Measurements from ENCODE around the gene TIMP2. TPM values are rescaled to one million over a fixed set of nuclear protein-coding genes. Genes with fewer than 3 reads are reported as not detected.

Gene TIMP2
- total RNA-seq, 1 donor from 2014 or later: 1,096 TPM

DNA sequence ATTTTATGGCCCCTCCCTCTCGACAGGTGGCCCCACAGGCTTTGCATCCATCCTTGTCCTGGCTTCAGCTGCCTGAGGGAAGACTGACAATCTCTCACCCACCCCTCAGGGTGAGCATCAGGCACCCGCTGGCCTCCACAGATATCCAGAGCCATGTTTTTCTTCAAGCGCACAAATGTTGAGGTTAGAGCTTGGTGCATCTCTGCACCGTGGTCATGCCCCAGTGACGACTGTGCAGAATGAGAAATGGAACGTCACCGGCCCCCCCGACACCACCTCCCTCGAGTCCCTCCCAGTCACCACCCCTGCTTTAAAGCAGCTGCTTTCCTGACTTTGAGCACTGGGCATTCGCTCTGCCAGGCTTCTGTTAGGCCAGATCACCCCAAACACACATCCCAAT is 19.8 kb upstream of the TIMP2 start:
- Mint-ChIP-seq H3K36me3 (ENCODE audit: unreplicated experiment) (no peaks in the 10 kb centered on the region), H3K4me3 (ENCODE audit: unreplicated experiment) (no peak overlapping the region), H3K27ac (ENCODE audit: unreplicated experiment) (no peak overlapping the region), H3K4me1 (ENCODE audit: unreplicated experiment) (peaks cover 14% of the 10 kb centered on the region), H3K9me3 (ENCODE audit: unreplicated experiment) (no peaks in the 10 kb centered on the region), H3K27me3 (ENCODE audit: unreplicated experiment) (no peaks in the 10 kb centered on the region)
- no peak for DNase-seq (ENCODE audit: extremely low spot score, unreplicated experiment)
- TF ChIP-seq, protein P1, sequence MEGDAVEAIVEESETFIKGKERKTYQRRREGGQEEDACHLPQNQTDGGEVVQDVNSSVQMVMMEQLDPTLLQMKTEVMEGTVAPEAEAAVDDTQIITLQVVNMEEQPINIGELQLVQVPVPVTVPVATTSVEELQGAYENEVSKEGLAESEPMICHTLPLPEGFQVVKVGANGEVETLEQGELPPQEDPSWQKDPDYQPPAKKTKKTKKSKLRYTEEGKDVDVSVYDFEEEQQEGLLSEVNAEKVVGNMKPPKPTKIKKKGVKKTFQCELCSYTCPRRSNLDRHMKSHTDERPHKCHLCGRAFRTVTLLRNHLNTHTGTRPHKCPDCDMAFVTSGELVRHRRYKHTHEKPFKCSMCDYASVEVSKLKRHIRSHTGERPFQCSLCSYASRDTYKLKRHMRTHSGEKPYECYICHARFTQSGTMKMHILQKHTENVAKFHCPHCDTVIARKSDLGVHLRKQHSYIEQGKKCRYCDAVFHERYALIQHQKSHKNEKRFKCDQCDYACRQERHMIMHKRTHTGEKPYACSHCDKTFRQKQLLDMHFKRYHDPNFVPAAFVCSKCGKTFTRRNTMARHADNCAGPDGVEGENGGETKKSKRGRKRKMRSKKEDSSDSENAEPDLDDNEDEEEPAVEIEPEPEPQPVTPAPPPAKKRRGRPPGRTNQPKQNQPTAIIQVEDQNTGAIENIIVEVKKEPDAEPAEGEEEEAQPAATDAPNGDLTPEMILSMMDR (IDR thresholded peaks at IDR 0.05): no peak

DNA sequence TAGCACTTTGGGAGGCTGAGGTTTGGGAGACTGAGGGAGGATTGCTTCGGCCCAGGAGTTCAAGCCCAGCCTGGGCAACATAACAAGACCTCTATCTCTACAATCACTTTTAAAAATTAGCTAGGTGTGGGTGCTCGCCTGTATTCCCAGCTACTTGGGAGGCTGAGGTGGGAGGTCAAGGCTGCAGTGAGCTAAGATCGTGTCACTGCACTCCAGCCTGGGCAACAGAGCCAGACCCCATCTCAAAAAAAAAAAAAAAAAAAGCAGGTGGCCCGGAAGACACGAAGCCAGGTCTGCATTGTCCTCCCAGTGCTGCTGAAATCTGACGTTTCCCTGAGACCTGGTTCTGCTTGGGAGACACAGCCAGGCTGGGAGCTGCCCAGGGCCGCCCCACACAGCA is 18.8 kb upstream of the TIMP2 start:
- no peaks in the 10 kb centered on the region for H3K36me3 Mint-ChIP-seq (ENCODE audit: unreplicated experiment)
- H3K27me3 Mint-ChIP-seq (ENCODE audit: unreplicated experiment): no peaks in the 10 kb centered on the region
- TF ChIP-seq, protein P1 (IDR thresholded peaks at IDR 0.05): no peak
- H3K27ac Mint-ChIP-seq (ENCODE audit: unreplicated experiment): no peak overlapping the region
- H3K4me1 Mint-ChIP-seq (ENCODE audit: unreplicated experiment): peaks cover 23% of the 10 kb centered on the region
- DNase-seq (ENCODE audit: extremely low spot score, unreplicated experiment): no peak
- no peak overlapping the region for H3K4me3 Mint-ChIP-seq (ENCODE audit: unreplicated experiment)
- H3K9me3 Mint-ChIP-seq (ENCODE audit: unreplicated experiment): no peaks in the 10 kb centered on the region

DNA sequence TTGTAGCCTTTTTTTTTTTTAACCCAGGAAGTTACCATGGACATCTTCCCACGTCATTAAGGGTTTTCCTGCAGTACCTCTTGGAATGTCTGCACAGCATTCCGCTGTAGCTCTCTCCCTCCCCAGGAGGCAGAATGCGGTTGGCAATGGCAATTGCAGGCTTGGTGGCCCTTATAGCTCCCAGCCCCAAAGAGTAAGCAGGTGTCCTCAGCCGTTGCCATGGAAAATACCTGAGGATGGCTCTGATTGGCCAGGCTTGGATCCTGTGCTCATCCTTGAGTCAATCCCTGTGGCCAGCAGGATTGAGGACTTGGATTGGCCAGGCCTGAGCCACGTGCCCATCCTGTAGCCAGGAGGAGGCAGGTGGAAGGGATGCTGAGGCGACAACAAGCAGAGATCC is 15.5 kb upstream of the TIMP2 start:
- Mint-ChIP-seq H3K36me3 (ENCODE audit: unreplicated experiment) (no peaks in the 10 kb centered on the region), H3K27ac (ENCODE audit: unreplicated experiment) (peak overlapping the region; percentile 83), H3K4me3 (ENCODE audit: unreplicated experiment) (no peak overlapping the region), H3K9me3 (ENCODE audit: unreplicated experiment) (no peaks in the 10 kb centered on the region), H3K4me1 (ENCODE audit: unreplicated experiment) (peaks cover 44% of the 10 kb centered on the region), H3K27me3 (ENCODE audit: unreplicated experiment) (no peaks in the 10 kb centered on the region)
- DNase-seq (ENCODE audit: extremely low spot score, unreplicated experiment): no peak
- TF ChIP-seq, protein P1 (IDR thresholded peaks at IDR 0.05): no peak

DNA sequence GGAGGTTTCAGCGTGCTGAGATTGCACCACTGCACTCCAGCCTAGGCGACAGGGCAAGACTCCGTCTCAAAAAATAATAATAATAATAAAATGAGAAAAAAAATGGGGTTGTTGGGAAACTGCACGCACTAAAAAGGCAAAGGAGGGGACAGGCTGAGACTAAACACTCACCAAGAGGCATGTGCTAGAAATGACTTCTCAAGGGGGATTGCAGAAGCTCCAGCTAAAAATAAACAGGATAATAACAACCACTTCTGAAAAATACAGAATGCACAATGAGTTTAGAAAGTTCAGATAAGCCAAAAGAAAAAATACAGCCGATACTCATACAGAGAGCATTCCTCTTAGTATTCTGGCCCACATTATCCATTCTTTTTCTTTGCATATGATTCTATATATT is 15.1 kb upstream of the TIMP2 start:
- Mint-ChIP-seq H3K4me3 (ENCODE audit: unreplicated experiment) (no peak overlapping the region), H3K27ac (ENCODE audit: unreplicated experiment) (peak overlapping the region; percentile 83)
- TF ChIP-seq, protein P1 (IDR thresholded peaks at IDR 0.05): no peak

DNA sequence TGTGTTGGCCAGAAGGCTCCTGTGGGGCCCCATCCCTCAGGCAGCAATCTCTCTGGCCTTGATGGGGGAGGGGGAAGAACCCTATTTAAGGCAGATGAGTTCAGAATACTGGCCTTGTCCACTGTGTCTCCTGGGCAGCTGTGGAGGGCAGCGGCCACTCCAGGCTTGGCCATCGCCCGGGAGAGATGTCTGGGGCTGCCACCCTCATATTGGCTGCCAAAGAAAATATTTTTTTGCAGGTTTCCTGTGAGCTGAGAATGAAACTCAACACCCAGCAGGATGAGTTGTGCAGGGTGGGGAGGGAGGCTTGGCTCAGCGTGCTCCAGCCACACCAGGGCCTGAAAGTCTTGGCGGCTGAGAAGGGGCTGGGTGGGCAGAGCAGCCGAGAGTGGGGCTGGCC is 14.4 kb upstream of the TIMP2 start:
- Mint-ChIP-seq H3K4me3 (ENCODE audit: unreplicated experiment) (no peak overlapping the region), H3K9me3 (ENCODE audit: unreplicated experiment) (no peaks in the 10 kb centered on the region), H3K27ac (ENCODE audit: unreplicated experiment) (peak overlapping the region; percentile 83), H3K36me3 (ENCODE audit: unreplicated experiment) (no peaks in the 10 kb centered on the region), H3K4me1 (ENCODE audit: unreplicated experiment) (peaks cover 55% of the 10 kb centered on the region), H3K27me3 (ENCODE audit: unreplicated experiment) (no peaks in the 10 kb centered on the region)
- TF ChIP-seq, protein P1 (IDR thresholded peaks at IDR 0.05): no peak
- DNase-seq (ENCODE audit: extremely low spot score, unreplicated experiment): no peak

More for the DNA sequence above, 15.1 kb upstream of the TIMP2 start:
- no peaks in the 10 kb centered on the region for H3K9me3 Mint-ChIP-seq (ENCODE audit: unreplicated experiment)
- no peak for DNase-seq (ENCODE audit: extremely low spot score, unreplicated experiment)
- no peaks in the 10 kb centered on the region for H3K36me3 Mint-ChIP-seq (ENCODE audit: unreplicated experiment)
- H3K4me1 Mint-ChIP-seq (ENCODE audit: unreplicated experiment): peaks cover 49% of the 10 kb centered on the region
- H3K27me3 Mint-ChIP-seq (ENCODE audit: unreplicated experiment): no peaks in the 10 kb centered on the region
